ENCODE results near the gene ADPRHL1.

- TF ChIP-seq CTCF (IDR thresholded peaks at IDR 0.05) (no peak), POLR2A (IDR thresholded peaks at IDR 0.05) (no peak)
These were observed 40.1 kb upstream of the ADPRHL1 start for GRCh38 chr13:113493315-113493951.
